Activated CD8-positive, alpha-beta memory T cell treated with anti-CD3 and anti-CD28 coated beads, Interleukin-2, amount 50 U/mL, for 1 hour (primary cell): ENCODE measurements around the gene UIMC1.

Source experiments
- DNase-seq: peaks from one replicate; pipeline ENCODE4 v3.0.0-alpha.2; 2020; ENCODE audit errors: extremely low read depth

UIMC1 gene

DNA sequence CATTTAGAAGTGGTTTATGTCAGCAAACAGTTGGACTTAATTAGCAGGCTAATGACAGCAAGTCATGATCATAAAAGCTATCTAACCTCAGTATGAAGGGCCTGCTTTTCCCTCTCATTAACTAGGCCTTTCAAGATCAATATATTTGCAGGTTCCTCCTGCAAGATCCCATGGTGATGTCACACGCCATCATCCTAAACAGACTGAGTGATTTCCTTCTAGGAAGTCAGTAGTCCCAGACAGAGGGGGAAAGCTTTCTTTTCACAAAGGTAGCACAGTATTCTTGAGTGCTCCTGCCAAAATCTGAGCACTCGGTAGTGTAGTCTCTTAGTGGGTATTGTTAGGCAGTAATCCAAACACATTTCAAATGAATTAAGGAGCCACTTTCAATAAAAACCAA is 52.5 kb downstream of the UIMC1 start:
- no peak for DNase-seq

DNA sequence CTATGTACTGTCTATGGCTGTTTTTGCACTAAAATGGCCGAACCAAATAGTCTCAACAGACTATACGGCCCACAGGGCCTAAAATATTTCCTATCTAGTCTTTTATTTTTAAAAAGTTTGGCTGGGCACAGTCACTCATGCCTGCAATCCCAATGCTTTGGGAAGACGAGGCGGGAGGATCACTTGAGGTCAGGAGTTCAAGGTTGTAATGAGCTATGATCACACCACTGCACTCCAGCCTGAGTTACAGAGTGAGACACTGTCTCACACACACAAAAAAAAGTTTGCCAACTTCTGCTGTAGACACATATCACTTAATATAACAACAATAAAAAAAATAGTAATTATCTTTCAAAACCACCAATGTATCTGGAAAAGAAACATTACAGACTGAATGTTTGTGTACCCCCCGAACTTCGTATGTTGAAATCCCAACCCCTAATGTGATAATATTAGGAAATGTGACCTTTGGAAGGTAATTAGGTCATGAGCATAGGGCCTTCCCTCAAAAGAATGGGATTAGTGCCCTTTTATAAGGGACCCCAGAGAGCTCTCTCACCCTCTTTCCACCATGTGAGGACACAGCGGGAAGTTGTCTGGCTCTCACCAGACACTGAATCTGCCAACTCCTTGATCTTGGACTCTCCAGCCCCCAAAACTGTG is 53.9 kb downstream of the UIMC1 start:
- no peak for DNase-seq

DNA sequence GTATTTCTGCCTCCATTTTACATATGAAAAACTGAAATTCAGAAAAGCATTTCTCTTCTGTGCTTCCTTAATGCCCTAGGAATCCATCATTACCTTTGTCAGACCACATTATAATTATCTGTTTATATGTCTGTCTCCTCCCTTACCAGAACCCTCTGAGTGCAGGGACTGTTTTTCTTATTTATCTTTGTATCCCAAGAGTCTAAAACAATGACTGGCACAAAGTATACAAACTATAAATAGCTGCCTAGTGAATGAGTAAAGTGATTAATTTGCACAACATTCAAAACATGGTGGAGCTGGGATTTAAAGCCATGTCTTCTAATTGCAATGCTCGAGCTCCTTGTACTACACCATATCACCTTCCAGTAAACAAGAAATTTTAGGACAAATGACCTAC is 58.1 kb downstream of the UIMC1 start:
- no peak for DNase-seq

DNA sequence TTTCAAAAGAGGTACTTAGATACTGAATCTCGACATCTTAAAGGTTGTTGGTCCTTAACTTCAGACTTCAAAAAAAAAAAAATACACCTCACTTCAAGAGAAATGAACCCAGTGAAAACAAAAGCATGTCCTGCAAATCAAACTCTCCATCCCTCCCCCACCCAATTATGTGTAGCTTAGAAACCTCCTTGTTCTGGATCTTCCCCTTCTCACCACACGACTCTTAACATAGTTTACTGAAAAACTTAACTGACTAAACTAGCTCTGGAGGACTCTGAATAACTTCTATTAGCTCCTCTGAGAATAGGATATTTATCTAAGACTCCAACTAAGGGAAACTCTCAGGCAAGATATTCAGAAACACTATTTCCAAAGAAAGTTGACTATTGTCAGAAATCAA is 58.7 kb downstream of the UIMC1 start:
- DNase-seq, result no peak

DNA sequence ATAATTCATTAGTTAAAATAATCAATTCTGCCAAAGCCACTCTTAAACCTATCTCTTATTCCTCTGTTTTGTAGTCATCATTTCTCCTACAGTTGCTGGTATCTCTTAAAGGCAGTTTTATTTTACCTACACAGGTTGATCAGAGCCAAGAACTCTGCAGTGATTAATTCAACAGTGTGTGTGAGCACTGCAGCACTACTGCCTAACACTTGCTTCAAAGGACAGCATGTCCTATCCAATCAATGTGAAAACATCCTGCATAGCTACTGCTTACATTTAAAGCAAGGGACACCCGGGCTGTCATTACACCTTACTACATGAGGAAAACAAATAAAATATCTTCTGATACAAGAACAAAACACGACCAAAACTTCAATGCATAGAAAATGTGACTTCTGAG is 62.3 kb downstream of the UIMC1 start:
- no peak for DNase-seq

DNA sequence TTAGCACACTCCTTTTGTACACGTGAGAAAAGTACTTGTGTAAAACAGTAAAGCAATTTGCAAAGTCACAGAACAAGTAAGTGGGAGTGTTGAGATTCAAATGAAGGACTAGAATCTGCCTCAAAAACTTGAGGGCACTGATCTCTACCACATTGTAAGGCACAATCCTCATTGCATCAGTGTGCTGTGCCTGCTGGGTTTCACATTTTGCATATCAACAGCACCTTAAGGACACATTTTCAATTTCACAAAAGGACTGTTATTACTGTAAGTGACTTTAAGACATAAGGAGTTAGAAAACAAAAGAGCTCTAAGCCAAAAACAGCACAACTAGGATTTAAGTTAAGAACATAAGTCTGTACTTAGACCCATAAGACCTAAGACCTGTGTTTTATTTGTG is 62.8 kb downstream of the UIMC1 start:
- no peak for DNase-seq

DNA sequence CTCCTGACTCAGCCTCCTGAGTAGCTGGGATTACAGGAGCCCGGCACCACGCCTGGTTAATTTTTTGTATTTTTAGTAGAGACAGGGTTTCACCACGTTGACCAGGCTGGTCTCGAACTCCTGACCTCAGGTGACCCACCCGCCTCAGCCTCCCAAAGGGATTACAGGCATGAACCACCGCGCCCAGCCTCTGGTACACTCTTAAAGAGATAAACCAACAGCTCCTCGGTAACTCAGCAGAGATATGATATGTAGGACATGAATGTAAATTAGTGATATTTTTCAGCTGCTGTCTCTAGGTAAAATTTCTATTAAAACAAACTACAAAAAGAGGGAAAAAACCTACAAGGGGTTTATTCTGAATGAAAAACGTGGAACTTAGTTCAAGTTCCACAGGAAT is 64.6 kb downstream of the UIMC1 start:
- no peak for DNase-seq

DNA sequence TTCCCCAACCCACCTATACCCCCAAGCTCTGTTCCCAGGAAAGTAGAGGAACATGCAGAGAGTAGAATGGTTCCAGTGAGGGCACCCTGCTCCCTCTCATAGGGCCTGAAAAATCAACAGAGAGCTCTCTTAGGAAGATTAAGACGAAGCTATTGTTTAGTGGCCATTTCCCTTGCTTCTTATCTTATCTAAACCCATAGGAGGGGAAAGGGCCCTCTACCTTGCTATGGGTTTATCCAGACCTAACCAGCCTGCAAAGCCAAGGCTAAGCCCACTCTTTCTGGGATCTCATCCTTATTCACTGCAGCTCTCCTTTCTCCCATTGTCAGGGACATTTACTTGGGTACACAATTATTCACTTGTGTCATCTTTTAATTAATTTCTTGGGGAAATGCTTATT is 68.1 kb downstream of the UIMC1 start:
- no peak for DNase-seq

DNA sequence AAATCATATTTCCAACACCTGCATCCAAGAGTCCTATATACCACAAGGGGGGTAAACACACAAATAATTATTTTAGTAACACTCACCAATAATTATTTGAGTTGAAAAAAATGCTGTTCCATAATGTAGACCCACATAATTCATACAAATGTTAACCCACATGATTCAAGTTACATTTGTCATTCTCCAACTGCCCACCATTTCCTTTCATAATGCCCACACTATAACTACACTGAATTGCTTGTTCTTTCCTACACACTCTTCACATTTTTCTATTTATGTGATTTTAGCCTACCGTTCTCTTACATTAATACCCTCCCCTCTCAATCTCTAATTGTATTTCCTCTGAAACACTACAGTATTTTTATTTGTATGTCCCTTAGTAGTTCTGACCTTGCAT is 71.6 kb downstream of the UIMC1 start:
- DNase-seq, result no peak

DNA sequence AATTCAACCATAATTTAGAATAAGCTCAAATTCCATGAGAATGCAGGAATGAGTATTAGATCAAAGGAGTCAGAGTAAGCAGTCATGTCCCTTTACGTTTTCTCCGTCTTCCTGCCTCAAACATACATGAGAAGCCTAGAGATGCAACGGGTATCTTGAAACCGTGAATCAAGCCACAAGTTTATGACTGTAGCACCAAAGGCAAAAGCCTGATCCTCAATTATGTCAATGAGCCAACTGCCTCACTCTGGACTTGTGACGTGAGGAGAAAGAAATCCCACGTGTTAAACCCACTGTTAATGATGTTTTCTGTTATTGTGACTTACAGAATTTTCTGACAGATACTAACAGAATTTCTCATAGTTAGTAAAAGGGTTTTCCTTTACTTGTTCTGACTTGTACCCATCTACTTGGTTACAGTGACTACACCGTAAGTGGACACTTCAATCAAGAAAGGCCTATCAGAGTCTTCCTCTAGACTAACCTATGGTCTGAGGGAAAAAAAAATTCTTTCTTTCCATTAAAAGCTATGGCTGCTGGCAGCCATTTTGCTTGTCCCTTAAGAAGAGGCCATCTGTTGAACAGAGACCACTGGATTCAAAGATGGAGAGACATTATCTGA is 72.2 kb downstream of the UIMC1 start:
- no peak for DNase-seq

DNA sequence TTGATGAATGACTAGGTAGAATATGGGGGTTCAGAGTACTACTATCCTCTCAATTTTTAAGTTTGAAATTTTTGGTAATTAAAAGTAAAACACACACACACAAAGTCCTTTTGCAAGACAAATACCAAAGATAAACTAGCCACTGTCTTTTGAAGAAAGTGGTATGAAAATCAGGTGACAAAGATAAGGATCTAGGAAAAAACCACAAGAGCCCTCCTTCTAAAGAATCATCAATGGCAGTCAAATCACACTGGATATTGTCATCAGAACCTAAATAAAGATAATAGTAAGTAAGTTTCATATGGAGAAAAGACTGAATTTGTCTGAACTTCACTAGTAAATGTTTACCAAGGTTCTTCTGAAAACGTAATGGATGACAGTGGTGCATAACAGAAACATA is 76.9 kb downstream of the UIMC1 start:
- DNase-seq, result no peak

DNA sequence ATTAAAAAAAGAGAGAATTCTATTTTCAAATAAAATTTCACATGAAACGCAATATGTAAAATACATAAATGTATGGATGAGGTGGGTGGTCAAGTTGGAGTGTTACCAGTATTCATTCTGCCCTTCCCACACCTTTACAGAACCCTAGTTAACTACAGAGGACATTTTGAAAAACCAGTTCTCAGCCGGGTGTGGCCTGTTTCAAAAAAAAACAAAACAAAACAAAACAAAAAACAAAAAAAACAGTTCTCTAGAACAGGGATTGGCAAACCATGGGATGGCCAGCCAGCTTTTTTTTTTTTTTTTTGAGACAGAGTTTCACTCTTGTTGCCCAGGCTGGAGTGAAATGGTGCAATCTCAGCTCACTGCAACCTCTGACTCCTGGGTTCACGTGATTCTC is 79.0 kb downstream of the UIMC1 start:
- no peak for DNase-seq

DNA sequence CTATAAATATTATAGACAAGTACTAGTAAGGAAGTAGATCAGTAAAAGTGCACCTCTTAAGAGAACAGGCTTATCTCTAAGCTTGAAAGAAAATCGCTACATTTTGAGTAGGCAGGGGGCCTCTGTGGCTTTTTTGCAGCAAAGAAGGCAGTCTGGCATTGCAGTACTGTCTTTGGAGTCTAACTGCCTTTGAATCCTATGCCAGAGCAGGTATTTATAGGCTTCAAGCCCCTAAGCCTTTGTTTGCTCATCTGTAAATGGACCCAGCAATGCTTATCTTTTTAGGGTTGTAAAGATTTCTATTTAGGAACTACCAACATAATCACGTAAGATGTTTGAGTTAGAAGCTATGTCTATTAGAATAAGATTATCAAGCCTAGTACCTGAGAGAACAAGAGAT is 83.8 kb downstream of the UIMC1 start:
- no peak for DNase-seq

DNA sequence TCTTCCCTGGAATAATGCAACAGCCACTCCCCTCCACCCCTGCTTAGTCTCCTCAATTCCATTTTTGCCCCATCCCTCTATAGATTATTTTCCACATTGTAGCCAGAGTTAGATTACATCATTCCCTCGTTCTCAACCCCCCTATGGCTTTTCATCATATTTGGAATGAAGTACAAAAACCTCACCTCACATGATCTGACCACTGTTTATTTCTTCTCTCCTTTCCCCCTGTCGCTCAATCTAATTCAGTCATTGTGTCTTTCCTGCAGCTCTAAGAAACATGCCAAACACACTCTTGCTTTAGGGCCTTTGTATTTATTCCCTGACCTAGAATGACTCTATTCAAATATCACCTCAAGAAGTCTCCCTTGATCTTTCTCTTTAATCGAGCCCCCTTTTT is 84.9 kb downstream of the UIMC1 start:
- DNase-seq, result no peak

DNA sequence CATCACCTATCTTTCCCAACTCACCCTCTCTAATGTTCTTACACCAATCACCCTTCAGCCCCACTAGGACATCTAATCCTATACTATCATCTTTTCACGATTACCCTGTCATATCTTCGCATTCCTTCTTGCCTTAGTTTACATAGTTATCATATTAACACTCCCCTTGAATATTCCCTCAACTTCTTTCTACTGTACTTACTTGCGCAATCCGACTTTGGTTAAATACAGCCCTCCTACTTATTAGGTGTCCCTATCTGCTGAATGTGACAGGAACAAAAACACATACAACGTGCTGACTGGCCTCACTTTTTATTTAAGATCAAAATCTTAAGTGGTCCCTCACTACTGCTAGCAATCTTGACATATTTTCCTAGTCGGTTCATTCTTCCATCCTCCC is 88.0 kb downstream of the UIMC1 start:
- no peak for DNase-seq

DNA sequence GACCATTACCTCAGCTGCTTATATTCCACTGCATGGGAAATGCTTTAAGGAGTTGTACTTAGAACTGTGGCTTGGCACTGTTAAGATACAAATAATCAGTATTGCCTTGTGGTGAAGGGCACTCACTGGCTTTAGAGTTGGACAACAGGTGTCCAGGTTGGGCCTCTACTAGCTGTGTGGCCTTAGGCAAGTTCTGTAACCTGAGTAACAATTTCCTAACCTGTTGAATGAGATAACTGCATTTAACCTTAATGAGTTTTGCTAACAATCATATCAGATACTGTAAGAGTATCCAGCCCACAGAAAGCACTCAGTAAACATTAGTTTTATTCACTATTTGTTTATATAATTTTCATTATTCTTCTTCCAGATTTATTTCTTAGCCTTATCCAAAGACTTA is 90.2 kb downstream of the UIMC1 start:
- DNase-seq, result no peak

DNA sequence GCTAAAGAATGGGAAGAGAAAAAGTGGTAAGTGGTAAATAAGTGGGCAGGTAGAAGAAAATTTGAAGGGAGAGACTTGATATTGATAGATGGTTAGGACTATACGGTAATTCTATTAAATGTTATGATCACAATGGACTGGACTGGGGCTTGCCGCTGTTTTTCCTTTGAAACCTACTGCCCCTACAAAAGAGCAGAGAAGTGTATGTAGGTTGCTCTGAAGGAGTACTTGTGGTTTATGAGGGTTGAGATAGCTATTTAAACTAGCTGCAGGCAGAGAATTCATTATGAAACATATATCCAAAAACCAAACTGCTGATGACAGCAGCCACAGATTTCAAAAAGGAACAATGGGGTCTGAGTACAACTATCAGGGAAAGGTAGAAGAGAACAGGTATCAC is 90.7 kb downstream of the UIMC1 start:
- no peak for DNase-seq

DNA sequence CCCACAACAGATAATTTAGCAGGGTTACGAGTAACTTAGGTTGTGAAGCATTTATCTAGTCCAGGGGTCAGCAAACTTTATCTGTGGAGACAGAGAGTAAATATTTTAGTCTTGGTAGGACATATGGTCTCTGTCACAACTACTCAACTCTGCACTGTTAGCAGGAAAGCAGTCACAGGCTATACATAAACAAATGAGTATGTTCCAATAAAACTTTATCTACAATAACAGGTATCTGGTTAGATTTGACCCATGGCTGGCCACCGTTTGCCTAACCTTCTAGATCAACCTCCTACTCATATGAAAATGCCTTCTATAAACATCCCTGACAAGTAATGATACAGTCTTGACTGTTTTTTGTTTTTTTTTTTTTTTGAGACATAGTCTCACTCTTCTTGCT is 94.5 kb downstream of the UIMC1 start:
- no peak for DNase-seq

DNA sequence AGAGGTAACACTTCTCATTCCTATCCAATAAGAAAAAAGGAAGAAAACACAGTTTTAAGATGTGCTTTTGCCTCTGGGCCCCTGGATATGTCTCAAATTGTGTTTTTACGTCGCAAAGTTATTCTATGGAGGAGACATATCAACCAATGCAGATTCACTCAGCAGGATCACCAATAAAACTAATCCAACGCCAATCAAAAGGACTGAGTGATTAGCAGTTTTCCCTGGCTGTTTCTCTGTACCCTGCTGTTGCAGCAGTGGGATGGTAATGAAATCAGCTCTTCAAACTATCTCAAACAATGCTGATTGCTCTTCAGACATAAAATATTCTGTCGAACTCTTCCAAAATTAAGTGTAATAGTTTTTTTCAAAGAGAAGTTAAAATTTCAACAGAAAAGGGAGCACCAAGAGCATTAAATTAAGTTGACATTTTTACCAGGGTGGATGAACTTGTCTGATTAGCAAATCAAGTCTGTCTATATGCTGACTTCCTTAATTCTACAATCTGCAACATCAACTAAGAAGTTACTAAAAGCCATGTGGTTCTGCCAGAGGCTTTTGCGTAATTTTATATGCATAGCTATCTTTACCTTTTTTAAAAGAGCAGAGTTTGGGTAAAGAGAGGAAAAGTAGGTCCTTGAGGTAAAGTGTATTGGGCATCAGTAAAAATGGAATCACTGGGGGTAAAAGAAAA is 97.8 kb downstream of the UIMC1 start:
- DNase-seq, result no peak

DNA sequence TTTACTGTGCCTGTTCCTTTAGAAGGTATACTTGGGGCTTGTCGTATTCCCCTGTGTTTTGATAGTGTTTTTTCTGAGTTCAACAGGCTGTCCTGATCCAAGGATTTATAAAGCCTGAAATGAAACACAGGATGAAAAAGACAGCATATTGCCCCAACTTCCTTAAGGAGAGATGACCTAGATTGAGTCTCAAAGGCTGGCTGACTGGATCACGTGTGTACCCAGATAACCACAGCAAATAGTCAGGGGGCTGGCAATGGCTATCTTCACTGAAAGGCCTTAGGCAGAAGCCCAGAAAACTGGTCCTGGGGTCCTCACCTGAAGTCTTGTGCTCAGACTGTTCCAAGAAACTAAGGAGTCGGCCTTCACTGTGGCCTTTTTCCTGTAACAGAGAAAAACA is 99.8 kb downstream of the UIMC1 start:
- no peak for DNase-seq

DNA sequence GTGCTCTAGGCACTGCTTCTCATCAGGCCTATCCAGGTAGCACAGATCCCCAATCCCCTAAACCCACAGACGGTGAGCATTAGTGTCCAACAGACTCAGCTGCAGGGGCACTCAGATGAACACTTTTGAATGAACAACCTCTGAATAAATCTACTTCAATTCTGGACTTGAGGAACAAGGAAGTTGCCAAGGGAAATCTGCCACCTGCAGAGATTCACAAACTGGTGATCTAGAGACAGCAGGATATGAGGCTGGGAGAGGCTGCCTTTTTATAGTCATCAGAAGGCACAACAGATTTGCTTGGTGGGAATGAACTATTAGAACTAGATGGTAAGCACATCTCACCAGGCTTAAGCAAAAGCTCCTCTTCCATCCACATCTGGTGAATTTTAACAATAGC is 100.5 kb downstream of the UIMC1 start:
- DNase-seq, result no peak

DNA sequence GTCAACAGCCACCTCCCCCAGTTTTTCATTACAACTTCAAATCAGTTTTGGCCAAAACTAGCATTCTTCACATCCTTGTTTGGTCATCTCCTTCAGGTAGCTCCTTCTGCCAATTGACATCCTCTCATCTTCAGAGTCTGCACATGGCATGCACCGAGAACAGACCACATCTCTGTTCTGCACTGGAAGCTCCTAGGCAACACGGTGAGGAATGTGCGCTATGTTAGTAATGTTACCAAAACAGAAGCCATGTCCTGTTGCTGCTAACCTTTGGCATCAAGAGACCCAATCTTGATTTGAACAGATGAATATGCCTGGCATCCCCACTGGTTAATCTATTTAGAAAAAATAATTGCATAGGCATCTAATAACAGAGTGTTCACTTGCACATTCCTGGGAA is 102.3 kb downstream of the UIMC1 start:
- DNase-seq, result no peak

DNA sequence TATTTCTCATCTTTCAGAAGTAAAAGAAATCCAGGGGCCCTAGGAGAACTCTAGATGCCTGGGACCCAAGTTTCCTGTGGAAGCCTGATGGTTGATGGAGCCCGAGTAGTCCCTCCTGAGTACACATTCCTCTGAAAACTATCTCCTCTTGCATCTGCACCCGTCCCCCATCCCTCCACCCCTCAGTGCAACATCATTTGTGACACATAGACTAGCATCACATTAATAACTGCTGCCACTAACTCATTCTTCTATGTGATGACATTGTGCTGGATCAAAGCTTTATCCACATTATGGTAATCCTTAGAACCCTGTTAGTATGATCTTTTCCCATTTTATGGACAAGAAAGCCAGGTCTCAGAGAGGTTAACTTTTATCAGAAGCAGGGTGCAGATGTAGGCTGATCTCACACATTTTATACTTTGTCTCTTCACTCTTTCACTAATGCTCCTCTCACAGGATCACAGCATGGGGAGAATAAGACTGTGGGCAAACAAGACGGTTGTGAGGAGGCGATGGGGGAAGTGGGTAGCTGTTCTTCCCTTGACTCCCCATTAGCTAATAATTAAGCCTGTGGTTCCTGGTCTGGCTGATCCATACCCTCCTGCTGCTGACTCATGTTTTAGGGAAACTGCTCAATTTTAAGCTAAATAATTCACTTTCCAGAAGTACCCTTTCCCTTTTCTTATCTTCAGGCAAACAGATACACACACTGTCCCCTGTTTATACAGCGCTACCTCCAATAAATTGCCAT is 103.5 kb downstream of the UIMC1 start:
- DNase-seq, result no peak
